Forelimb muscle (tissue), 1 donor: ENCODE data around the gene MAP1LC3B2. TPM values are rescaled to one million over a fixed set of nuclear protein-coding genes. Genes with fewer than 3 reads are reported as not detected.

Experiments used
- DNase-seq: peaks from one replicate; pipeline ENCODE4 v3.0.0-alpha.2; 2013; ENCODE audit warnings: low read depth
- polyA plus RNA-seq: library from polyadenylated mRNA; unstranded; fragments of 120-200 nt; gene quantifications from one replicate; pipeline ENCODE4 v1.2.1, GENCODE V29; 2013; ENCODE audit not compliant: insufficient read length

MAP1LC3B2 gene
- 4.9 TPM for polyA plus RNA-seq

- no peak for DNase-seq
Observed at GRCh38 chr12:116559162-116559935, at the start of gene MAP1LC3B2. Gene MAP1LC3B2 (plus strand): TSS chr12:116559381. CDS start chr12:116575943, 16,562 bp downstream.

- DNase-seq, result no peak
Observed at GRCh38 chr12:116513944-116514343, 45.2 kb upstream of the MAP1LC3B2 start.

- DNase-seq, result no peak
Observed at GRCh38 chr12:116515684-116516083, 43.5 kb upstream of the MAP1LC3B2 start.

- DNase-seq, result no peak
Observed at GRCh38 chr12:116516657-116517056, 42.5 kb upstream of the MAP1LC3B2 start.

GRCh38 chr12:116517431-116518045 is 41.6 kb upstream of the MAP1LC3B2 start:
- no peak for DNase-seq

GRCh38 chr12:116520225-116520760 is 38.9 kb upstream of the MAP1LC3B2 start:
- DNase-seq, result no peak

- no peak for DNase-seq
Observed at GRCh38 chr12:116520801-116521471, 38.2 kb upstream of the MAP1LC3B2 start.

- DNase-seq, result no peak
Observed at GRCh38 chr12:116524311-116524710, 34.9 kb upstream of the MAP1LC3B2 start.

- DNase-seq, result no peak
Observed at GRCh38 chr12:116524964-116525379, 34.2 kb upstream of the MAP1LC3B2 start.

- no peak for DNase-seq
Observed at GRCh38 chr12:116525418-116526001, 33.7 kb upstream of the MAP1LC3B2 start.

- DNase-seq, result no peak
Observed at GRCh38 chr12:116528065-116528464, 31.1 kb upstream of the MAP1LC3B2 start.

- no peak for DNase-seq
Observed at GRCh38 chr12:116528498-116528897, 30.7 kb upstream of the MAP1LC3B2 start.

- DNase-seq, result no peak
Observed at GRCh38 chr12:116529048-116529447, 30.1 kb upstream of the MAP1LC3B2 start.

GRCh38 chr12:116529686-116530085 is 29.5 kb upstream of the MAP1LC3B2 start:
- no peak for DNase-seq

GRCh38 chr12:116532428-116532827 is 26.8 kb upstream of the MAP1LC3B2 start:
- DNase-seq, result no peak

- no peak for DNase-seq
Observed at GRCh38 chr12:116532986-116533342, 26.2 kb upstream of the MAP1LC3B2 start.

- peak; percentile 75 for DNase-seq
Observed at GRCh38 chr12:116533343-116534251, 25.6 kb upstream of the MAP1LC3B2 start.

GRCh38 chr12:116534311-116535121 is 24.7 kb upstream of the MAP1LC3B2 start:
- DNase-seq, result peak; percentile 81

GRCh38 chr12:116535241-116535640 is 23.9 kb upstream of the MAP1LC3B2 start:
- DNase-seq, result no peak
